Duodenal mucosa (tissue), 2 donors: ENCODE data around the gene KCNE3.
"Not testable (repeated sequence)": the region's sequence is repeated elsewhere in the genome, so short reads cannot be mapped to it uniquely, and the experiment has no call there.

Experiments used
- H3K27ac ChIP-seq: one replicate; pipeline ENCODE4 v1.7.0; 2013; ENCODE audit warnings: low read depth, low read length
- H3K27me3 ChIP-seq, 2 donors: one replicate each; pipeline ENCODE4 v1.7.0; 2013; ENCODE audit warnings: low read length in 2 of 2, control low read depth in 1 of 2; ENCODE audit not compliant: insufficient read depth in 2 of 2, control insufficient read depth in 1 of 2
- H3K36me3 ChIP-seq, 2 donors: one replicate each; pipeline ENCODE4 v1.7.0; 2013; ENCODE audit warnings: low read length in 2 of 2, control low read depth in 1 of 2; ENCODE audit not compliant: insufficient read depth in 2 of 2, control insufficient read depth in 1 of 2
- H3K4me1 ChIP-seq, 2 donors: one replicate each; pipeline ENCODE4 v1.7.0; 2013; ENCODE audit warnings: low read length in 2 of 2, control low read depth in 1 of 2; ENCODE audit not compliant: insufficient read depth in 2 of 2, control insufficient read depth in 1 of 2
- H3K4me3 ChIP-seq, 2 donors: one replicate each; pipeline ENCODE4 v1.7.0; 2013; ENCODE audit warnings: low read length in 2 of 2, low read depth in 1 of 2
- H3K9ac ChIP-seq, 2 donors: one replicate each; pipeline ENCODE4 v1.7.0; 2013; ENCODE audit warnings: low read length in 2 of 2, low read depth in 1 of 2
- H3K9me3 ChIP-seq, 2 donors: one replicate each; pipeline ENCODE4 v1.7.0; 2013; ENCODE audit warnings: low read length in 2 of 2, control low read depth in 1 of 2; ENCODE audit not compliant: control insufficient read depth in 1 of 2

KCNE3 gene

DNA sequence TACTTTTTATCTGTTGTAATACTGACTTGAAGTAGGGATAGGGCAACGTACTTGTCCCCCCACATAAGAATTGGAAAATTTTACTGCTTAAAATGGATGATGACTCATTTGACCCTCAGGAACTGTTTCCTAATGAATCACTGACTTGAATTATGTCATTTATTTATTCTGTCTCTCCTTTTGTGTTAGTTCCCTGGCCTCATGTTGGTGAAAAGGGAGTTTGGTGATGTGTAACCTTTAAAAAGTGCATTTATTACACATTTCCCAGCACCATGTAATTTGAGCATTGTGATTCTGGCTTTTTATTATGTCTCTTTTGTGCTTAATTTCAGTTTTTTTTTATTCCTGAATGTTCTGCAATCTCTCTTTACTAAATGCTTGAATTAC is 48.8 kb downstream of the KCNE3 start:
- H3K9ac ChIP-seq, result no peak overlapping the region
- H3K4me1 ChIP-seq, result no peaks in the 10 kb centered on the region
- H3K4me3 ChIP-seq, result no peak overlapping the region
- H3K27ac ChIP-seq, result no peak overlapping the region
- H3K9me3 ChIP-seq, result no peaks in the 10 kb centered on the region
- H3K27me3 ChIP-seq, result no peaks in the 10 kb centered on the region
- H3K36me3 ChIP-seq, result no peaks in the 10 kb centered on the region

DNA sequence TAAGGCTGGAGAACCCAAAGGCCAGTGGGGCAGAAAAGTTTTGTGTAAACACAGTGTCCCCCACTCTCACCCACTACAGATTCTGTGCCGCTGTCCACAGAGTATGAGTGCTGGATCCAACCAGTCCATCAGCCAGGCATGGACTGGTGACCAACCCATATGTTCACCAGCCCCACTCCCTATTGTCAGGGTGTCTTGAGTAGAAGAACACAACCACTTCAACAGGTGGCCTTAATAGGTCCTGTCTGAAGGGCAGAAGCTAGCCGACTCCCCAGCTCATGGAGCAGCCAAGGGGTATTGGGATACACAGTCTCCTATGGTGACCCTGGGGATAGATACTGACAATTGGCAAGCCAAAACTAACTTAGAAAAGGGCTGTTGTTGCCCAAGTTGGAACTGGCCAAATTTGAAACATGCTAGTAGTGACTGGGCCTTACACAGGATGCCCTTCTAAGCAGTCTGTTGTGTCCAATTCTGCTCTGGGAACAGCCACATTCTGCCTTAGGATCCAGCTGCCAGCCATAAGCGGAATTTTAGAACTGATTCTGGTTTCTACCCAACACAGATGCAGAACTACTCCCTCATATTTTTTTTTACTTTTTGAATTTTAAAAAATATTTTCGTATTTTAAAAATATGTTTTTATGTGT is 49.4 kb downstream of the KCNE3 start:
- no peaks in the 10 kb centered on the region for H3K9me3 ChIP-seq

DNA sequence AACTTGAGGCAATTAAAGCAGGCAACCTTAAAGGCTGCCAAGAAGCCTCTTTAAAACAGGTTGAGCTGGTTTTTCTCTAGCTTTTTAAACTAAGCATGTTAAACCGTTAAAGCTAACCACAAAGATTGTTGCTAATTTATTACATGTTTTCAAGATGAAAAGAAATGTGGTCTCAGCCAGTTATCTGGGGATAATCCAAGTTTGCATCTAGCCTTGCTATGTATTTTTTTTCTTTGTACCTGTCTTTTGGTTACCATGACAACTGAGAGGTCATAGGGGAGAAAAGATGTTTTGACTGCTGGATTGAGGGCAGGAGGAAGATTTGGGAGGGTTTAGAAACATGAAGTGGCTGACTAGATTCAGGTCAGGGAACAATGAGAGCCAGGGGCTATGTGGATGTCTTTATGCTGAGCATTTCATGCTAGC is 50.0 kb downstream of the KCNE3 start:
- Histone ChIP-seq H3K9ac (no peak overlapping the region), H3K9me3 (no peaks in the 10 kb centered on the region), H3K27ac (no peak overlapping the region)

More for the DNA sequence above, 49.4 kb downstream of the KCNE3 start:
- no peak overlapping the region for H3K9ac ChIP-seq
- no peak overlapping the region for H3K27ac ChIP-seq
- no peaks in the 10 kb centered on the region for H3K4me1 ChIP-seq
- peaks cover 0 to 2% of the 10 kb centered on the region in 2 donors for H3K27me3 ChIP-seq
- no peak overlapping the region for H3K4me3 ChIP-seq
- no peaks in the 10 kb centered on the region for H3K36me3 ChIP-seq

DNA sequence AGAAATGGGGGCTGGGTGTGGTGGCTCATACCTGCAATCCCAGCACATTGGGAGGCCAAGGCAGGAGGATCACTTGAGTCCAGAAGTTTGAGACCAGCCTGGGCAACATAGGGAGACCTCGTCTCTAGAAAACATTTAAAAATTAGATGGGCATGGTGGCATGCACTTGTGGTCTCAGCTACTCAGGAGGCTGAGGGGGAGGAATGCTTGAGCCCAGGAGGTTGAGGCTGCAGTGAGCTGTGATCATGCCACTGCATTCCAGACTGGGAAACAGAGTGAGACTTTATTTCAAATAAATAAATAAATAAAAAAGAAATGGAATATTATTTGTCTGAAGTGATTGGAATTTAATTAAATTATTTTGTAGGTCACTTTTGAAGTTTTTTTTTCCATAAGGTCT is 50.4 kb downstream of the KCNE3 start:
- not testable (repeated sequence) for H3K36me3 ChIP-seq, H3K9ac ChIP-seq, H3K27ac ChIP-seq, H3K4me3 ChIP-seq, H3K4me1 ChIP-seq, H3K9me3 ChIP-seq, H3K27me3 ChIP-seq

More for the DNA sequence above, 50.0 kb downstream of the KCNE3 start:
- Histone ChIP-seq H3K4me3 (no peak overlapping the region), H3K36me3 (no peaks in the 10 kb centered on the region), H3K27me3 (peaks cover 0 to 4% of the 10 kb centered on the region in 2 donors), H3K4me1 (no peaks in the 10 kb centered on the region)

DNA sequence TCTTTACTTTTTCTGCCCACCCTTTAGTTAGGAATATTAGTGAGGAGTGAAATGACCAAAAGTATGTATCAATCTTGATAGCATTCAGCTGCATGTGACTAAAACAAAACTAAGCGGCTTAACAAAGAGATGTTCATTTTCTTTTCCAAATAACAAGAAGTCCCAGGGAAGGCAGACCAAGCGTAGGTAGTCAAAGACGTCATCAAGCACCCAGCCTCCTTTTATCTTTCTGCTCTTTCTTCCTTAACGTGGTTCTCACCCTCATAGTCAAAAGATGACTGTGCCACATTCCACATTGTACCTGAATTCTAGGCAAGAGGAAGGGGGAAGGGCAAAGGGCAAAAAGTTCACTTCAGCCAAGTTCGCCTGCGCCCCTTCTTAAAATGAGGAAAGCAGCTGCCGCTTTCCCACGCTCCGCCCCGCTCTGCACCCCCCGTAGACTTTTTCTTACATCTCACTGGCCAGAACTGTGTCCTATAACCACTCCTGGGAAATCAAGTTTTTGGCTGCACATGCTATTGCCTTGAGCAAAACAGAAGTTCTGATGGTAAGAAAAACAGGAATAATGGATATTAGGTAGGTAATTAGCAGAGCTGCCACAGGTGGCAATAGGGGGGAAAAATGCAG is 54.5 kb downstream of the KCNE3 start:
- Histone ChIP-seq H3K27ac (no peak overlapping the region), H3K4me3 (no peak overlapping the region), H3K9ac (no peak overlapping the region), H3K9me3 (no peaks in the 10 kb centered on the region), H3K27me3 (peaks cover 0 to 4% of the 10 kb centered on the region in 2 donors), H3K4me1 (no peaks in the 10 kb centered on the region), H3K36me3 (no peaks in the 10 kb centered on the region)

DNA sequence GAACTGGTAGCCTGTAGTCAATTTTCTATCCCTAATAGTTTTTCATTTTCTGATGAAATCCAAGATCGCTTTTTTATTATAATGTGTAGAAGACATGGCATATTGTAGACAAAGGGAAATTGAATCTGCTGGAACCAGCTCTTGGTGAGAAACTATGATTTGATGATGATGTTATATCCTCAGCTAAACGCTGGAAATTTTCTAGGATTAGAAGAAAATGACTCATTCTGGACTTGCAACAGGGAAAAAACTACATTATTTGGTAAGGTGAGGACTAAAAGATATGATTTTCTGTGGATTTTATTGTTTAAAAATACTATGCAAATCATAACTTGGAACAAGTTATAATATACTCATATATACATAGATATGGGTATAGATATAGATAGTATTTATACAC is 55.0 kb downstream of the KCNE3 start:
- no peaks in the 10 kb centered on the region for H3K4me1 ChIP-seq
- no peak overlapping the region for H3K9ac ChIP-seq
- H3K36me3 ChIP-seq, result no peaks in the 10 kb centered on the region
- H3K4me3 ChIP-seq, result no peak overlapping the region
- no peaks in the 10 kb centered on the region for H3K9me3 ChIP-seq
- no peak overlapping the region for H3K27ac ChIP-seq
- H3K27me3 ChIP-seq, result peaks cover 0 to 4% of the 10 kb centered on the region in 2 donors

DNA sequence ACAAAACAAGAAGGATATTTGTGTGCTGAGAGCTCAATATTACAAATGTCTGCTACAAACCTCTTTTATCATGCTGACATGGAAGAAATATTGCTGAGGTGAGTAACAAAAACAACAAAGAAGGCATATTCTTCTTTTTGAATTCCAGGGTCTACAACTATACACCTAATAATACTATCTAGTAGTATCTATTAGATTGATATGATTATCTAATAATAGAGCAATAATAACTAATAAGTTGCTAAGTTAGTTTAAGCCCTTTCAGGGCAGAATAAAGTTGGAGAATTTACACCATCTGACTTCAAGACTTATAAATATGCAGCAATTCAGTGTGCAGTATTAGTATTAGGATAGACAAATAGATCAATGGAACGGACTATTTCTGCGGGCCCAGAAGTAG is 57.7 kb downstream of the KCNE3 start:
- Histone ChIP-seq H3K36me3 (no peaks in the 10 kb centered on the region), H3K4me1 (no peaks in the 10 kb centered on the region), H3K27ac (no peak overlapping the region), H3K9me3 (no peaks in the 10 kb centered on the region), H3K4me3 (no peak overlapping the region), H3K27me3 (peaks cover 0 to 4% of the 10 kb centered on the region in 2 donors), H3K9ac (no peak overlapping the region)
